ENCODE measurements around the gene FRAT1. TPM values are rescaled to one million over a fixed set of nuclear protein-coding genes. Genes with fewer than 3 reads are reported as not detected.
A peak's percentile ranks its signal among the peaks of the same experiment; 100 is the strongest.

Gene FRAT1
- total and polyA plus RNA-seq, 2 of the 13 experiments (the other 11 are each of a cell fraction or from before 2014, with no cell fraction given), result 1.7 to 2.3 TPM

DNA sequence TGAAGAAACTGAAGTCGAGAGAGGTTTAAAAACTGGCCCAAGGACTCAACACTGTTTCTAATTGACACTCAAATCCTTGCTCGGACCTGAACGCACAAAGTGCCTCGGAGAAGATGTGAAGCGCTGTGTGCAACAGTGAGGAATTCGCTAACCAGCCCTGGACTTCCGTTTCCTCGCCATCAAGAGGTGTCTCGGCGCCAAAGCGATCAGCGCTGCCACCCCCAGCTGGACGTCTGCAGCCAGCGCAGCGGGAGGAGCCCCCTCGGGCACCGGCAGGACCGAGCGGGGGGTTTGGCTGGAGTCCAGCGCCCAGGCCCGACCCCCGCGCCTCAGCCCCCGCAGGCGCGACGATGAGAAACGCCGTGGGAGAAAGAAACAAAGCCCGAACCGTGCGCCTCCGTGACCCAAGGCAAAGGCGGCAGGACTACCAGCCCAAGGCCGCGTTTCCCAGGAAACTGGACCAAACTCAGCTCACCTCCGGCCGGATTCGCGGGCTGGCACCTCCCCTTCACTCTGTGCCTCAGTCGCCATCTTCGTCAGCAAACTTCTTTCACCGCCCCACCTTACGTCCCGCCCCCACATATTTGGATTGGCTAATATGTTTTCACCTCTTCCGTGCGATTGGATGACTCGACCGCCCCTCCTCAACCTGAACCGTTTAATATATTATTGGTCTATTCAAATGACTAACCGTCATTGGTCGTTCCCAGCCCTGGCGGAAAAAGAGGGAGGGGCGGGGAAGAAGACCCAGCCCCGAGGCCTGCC is 26.8 kb upstream of the FRAT1 start, which contains the start of gene ARHGAP19 (continued):
- TF ChIP-seq, protein P1, sequence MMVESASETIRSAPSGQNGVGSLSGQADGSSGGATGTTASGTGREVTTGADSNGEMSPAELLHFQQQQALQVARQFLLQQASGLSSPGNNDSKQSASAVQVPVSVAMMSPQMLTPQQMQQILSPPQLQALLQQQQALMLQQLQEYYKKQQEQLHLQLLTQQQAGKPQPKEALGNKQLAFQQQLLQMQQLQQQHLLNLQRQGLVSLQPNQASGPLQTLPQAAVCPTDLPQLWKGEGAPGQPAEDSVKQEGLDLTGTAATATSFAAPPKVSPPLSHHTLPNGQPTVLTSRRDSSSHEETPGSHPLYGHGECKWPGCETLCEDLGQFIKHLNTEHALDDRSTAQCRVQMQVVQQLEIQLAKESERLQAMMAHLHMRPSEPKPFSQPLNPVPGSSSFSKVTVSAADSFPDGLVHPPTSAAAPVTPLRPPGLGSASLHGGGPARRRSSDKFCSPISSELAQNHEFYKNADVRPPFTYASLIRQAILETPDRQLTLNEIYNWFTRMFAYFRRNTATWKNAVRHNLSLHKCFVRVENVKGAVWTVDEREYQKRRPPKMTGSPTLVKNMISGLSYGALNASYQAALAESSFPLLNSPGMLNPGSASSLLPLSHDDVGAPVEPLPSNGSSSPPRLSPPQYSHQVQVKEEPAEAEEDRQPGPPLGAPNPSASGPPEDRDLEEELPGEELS (CRISPR knock-in tag; IDR thresholded peaks at IDR 0.05), result peak; percentile 16
- peak; percentile 67; the same call in 1 of the 2 replicates for TF ChIP-seq NRL (CRISPR knock-in tag; IDR thresholded peaks at IDR 0.05; ENCODE audit: borderline replicate concordance)
- TF ChIP-seq PHB2 (IDR thresholded peaks at IDR 0.05; ENCODE audit: partially characterized antibody), result no peak
- peak; percentile 47; the same call in 1 of the 2 replicates for TF ChIP-seq TOPORS (CRISPR knock-in tag; IDR thresholded peaks at IDR 0.05)
- TF ChIP-seq MYC (CRISPR knock-in tag; IDR thresholded peaks at IDR 0.05; ENCODE audit: borderline replicate concordance), result peak; percentile 57; the same call in 1 of the 2 replicates
- no peak for TF ChIP-seq HMGA1 (CRISPR knock-in tag; conservative IDR thresholded peaks at IDR 0.05)
- TF ChIP-seq HOXA3 (CRISPR knock-in tag; IDR thresholded peaks at IDR 0.05), result peak; percentile 84
- TF ChIP-seq, protein P2, sequence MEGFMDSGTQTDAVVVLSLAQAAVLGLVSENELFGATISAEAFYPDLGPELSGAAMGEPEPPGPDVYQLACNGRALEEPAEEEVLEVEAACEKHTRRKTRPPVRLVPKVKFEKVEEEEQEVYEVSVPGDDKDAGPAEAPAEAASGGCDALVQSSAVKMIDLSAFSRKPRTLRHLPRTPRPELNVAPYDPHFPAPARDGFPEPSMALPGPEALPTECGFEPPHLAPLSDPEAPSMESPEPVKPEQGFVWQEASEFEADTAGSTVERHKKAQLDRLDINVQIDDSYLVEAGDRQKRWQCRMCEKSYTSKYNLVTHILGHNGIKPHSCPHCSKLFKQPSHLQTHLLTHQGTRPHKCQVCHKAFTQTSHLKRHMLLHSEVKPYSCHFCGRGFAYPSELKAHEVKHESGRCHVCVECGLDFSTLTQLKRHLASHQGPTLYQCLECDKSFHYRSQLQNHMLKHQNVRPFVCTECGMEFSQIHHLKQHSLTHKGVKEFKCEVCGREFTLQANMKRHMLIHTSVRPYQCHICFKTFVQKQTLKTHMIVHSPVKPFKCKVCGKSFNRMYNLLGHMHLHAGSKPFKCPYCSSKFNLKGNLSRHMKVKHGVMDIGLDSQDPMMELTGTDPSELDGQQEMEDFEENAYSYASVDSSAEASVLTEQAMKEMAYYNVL (CRISPR knock-in tag; IDR thresholded peaks at IDR 0.05; ENCODE audit: borderline replicate concordance), result no peak
- TF ChIP-seq ZNF20 (CRISPR knock-in tag; IDR thresholded peaks at IDR 0.05), result peak; percentile 58; the same call in 1 of the 2 replicates
- TF ChIP-seq SRSF9 (IDR thresholded peaks at IDR 0.05; ENCODE audit: borderline replicate concordance, insufficient read depth, low read depth, low read length, poor library complexity, severe bottlenecking), result no peak
- 0 out of 2 replicates have a peak, but pooled peaks have one; percentile 44 for TF ChIP-seq ZNF839 (CRISPR knock-in tag; IDR thresholded peaks at IDR 0.05; ENCODE audit: borderline replicate concordance)
- peak; percentile 83; the same call in 1 of the 2 replicates for TF ChIP-seq SNAPC2 (CRISPR knock-in tag; IDR thresholded peaks at IDR 0.05)
- TF ChIP-seq TCF7 (IDR thresholded peaks at IDR 0.05; ENCODE audit: low read depth), result no peak
- peak; percentile 82 for TF ChIP-seq XRCC5 (optimal IDR thresholded peaks at IDR 0.05; ENCODE audit: low read length)
- TF ChIP-seq, protein P3, sequence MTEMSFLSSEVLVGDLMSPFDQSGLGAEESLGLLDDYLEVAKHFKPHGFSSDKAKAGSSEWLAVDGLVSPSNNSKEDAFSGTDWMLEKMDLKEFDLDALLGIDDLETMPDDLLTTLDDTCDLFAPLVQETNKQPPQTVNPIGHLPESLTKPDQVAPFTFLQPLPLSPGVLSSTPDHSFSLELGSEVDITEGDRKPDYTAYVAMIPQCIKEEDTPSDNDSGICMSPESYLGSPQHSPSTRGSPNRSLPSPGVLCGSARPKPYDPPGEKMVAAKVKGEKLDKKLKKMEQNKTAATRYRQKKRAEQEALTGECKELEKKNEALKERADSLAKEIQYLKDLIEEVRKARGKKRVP (CRISPR knock-in tag; IDR thresholded peaks at IDR 0.05), result no peak
- 0 out of 2 replicates have a peak, but pooled peaks have one; percentile 49 for TF ChIP-seq ZMYM2 (CRISPR knock-in tag; IDR thresholded peaks at IDR 0.05)
- TF ChIP-seq PHF8 (CRISPR knock-in tag; IDR thresholded peaks at IDR 0.05), result peak; percentile 95
- TF ChIP-seq, protein P4, sequence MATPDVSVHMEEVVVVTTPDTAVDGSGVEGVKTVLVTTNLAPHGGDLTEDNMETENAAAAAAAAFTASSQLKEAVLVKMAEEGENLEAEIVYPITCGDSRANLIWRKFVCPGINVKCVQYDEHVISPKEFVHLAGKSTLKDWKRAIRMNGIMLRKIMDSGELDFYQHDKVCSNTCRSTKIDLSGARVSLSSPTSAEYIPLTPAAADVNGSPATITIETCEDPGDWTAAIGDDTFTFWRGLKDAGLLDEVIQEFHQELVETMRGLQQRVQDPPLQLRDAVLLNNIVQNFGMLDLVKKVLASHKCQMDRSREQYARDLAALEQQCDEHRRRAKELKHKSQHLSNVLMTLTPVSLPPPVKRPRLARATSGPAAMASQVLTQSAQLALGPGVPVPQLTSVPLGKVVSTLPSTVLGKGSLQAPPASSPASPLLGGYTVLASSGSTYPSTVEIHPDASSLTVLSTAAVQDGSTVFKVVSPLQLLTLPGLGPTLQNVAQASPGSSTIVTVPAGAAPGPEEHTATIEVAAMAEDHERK (CRISPR knock-in tag; IDR thresholded peaks at IDR 0.05; ENCODE audit: low read depth), result 0 out of 2 replicates have a peak, but pooled peaks have one; percentile 23
- TF ChIP-seq ZBTB21 (CRISPR knock-in tag; IDR thresholded peaks at IDR 0.05), result no peak; the same call in 1 of the 2 replicates
- TF ChIP-seq, protein P5, sequence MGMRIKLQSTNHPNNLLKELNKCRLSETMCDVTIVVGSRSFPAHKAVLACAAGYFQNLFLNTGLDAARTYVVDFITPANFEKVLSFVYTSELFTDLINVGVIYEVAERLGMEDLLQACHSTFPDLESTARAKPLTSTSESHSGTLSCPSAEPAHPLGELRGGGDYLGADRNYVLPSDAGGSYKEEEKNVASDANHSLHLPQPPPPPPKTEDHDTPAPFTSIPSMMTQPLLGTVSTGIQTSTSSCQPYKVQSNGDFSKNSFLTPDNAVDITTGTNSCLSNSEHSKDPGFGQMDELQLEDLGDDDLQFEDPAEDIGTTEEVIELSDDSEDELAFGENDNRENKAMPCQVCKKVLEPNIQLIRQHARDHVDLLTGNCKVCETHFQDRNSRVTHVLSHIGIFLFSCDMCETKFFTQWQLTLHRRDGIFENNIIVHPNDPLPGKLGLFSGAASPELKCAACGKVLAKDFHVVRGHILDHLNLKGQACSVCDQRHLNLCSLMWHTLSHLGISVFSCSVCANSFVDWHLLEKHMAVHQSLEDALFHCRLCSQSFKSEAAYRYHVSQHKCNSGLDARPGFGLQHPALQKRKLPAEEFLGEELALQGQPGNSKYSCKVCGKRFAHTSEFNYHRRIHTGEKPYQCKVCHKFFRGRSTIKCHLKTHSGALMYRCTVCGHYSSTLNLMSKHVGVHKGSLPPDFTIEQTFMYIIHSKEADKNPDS (CRISPR knock-in tag; IDR thresholded peaks at IDR 0.05), result no peak

Measured in HepG2 (cell line).